Esophagus muscularis mucosa (tissue), 3 donors: Measurements from ENCODE around the gene PCDH9.

ENCODE experiments used
- POLR2A ChIP-seq: fragments of 450-650 bp; IDR thresholded peaks from one replicate; pipeline ENCODE4 v1.6.1; 2017; ENCODE audit warnings: antibody characterized with exemption, moderate library complexity, mild to moderate bottlenecking, low read depth
- POLR2AphosphoS5 ChIP-seq, 2 donors: sonication (generic); formaldehyde crosslinking; IDR thresholded peaks; one replicate each; pipeline ENCODE4 v1.6.1; 2017; ENCODE audit warnings: antibody characterized with exemption in 2 of 2
- TF ChIP-seq, protein P1 (sequence below), 3 experiments: fragments of 200-600 bp in 2 of 3; fragments of 450-650 bp in 1 of 3; sonication (generic) in 2 of 3; IDR thresholded peaks; one replicate each; pipeline ENCODE4 v1.5.1; 2017 to 2019; ENCODE audit warnings: antibody characterized with exemption in 3 of 3, mild to moderate bottlenecking in 2 of 3, moderate library complexity in 1 of 3

DNA sequence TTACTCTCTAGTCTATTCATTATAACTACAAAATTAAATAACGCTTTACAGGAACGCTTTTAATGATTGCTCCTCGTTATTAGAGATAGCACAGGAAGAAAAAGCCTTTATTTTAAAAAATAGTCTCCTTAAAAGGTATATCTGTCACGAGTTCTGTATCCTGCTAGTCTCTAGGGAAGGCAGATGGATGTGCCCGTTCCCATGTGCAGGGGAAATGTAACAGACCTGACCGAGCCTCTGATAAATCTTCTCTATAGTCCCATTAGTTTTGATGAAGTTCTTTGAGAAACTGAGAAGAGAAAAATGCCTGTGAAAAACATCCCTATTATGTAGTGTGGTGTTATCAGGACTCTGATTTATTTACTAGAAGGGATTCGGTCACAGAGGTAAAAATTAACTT, 226.4 kb downstream of the PCDH9 start:
- TF ChIP-seq, protein P1, sequence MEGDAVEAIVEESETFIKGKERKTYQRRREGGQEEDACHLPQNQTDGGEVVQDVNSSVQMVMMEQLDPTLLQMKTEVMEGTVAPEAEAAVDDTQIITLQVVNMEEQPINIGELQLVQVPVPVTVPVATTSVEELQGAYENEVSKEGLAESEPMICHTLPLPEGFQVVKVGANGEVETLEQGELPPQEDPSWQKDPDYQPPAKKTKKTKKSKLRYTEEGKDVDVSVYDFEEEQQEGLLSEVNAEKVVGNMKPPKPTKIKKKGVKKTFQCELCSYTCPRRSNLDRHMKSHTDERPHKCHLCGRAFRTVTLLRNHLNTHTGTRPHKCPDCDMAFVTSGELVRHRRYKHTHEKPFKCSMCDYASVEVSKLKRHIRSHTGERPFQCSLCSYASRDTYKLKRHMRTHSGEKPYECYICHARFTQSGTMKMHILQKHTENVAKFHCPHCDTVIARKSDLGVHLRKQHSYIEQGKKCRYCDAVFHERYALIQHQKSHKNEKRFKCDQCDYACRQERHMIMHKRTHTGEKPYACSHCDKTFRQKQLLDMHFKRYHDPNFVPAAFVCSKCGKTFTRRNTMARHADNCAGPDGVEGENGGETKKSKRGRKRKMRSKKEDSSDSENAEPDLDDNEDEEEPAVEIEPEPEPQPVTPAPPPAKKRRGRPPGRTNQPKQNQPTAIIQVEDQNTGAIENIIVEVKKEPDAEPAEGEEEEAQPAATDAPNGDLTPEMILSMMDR (IDR thresholded peaks at IDR 0.05): no peak
- no peak for TF ChIP-seq POLR2A
- TF ChIP-seq POLR2AphosphoS5 (IDR thresholded peaks at IDR 0.05): no peak
